ENCODE data around the gene NCAM1. TPM values are rescaled to one million over a fixed set of nuclear protein-coding genes. Genes with fewer than 3 reads are reported as not detected.

The NCAM1 gene
- total RNA-seq, 6 donors from 2014 or later = 1.4 to 15.3 (median 2.5) TPM

DNA sequence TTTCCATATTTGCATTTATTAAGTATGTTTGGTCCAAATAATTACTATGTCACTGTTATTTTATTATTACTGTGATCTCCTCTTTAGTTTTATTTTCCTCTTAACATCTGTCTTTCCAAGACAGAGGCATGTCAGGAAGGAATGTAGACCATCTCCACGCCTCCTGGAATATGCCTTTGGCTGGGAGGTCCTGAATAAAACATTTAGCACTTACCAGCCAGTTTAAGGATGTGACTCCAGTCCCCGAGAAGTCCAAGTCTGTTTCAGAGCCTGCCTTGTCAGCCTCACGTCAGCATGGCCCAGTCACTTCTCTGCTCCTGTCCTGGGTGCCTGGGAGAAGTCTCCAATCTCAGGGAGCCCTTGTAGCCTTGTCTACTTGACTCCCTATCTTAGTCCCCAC is 74.5 kb downstream of the NCAM1 start:
- no peak overlapping the region for H3K4me3 ChIP-seq
- H3K27me3 ChIP-seq = no peaks in the 10 kb centered on the region
- DNase-seq = no peak
- no peak overlapping the region for H3K27ac ChIP-seq
- no peak for ATAC-seq (ENCODE audit: low FRiP score in 2 of 2)
- no peak for TF ChIP-seq POLR2AphosphoS5 (IDR thresholded peaks at IDR 0.05)
- TF ChIP-seq, protein P1, sequence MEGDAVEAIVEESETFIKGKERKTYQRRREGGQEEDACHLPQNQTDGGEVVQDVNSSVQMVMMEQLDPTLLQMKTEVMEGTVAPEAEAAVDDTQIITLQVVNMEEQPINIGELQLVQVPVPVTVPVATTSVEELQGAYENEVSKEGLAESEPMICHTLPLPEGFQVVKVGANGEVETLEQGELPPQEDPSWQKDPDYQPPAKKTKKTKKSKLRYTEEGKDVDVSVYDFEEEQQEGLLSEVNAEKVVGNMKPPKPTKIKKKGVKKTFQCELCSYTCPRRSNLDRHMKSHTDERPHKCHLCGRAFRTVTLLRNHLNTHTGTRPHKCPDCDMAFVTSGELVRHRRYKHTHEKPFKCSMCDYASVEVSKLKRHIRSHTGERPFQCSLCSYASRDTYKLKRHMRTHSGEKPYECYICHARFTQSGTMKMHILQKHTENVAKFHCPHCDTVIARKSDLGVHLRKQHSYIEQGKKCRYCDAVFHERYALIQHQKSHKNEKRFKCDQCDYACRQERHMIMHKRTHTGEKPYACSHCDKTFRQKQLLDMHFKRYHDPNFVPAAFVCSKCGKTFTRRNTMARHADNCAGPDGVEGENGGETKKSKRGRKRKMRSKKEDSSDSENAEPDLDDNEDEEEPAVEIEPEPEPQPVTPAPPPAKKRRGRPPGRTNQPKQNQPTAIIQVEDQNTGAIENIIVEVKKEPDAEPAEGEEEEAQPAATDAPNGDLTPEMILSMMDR (IDR thresholded peaks at IDR 0.05) = no peak
- TF ChIP-seq EP300 (IDR thresholded peaks at IDR 0.05) = no peak
- TF ChIP-seq POLR2A (IDR thresholded peaks at IDR 0.05) = no peak
- WGBS, 2 donors = 70 to 84% methylated on average over 3 of the region's 3 CpGs
- no peaks in the 10 kb centered on the region for H3K36me3 ChIP-seq
- H3K4me1 ChIP-seq = no peaks in the 10 kb centered on the region
- H3K9me3 ChIP-seq = no peaks in the 10 kb centered on the region

- DNase-seq (no peak), ATAC-seq (ENCODE audit: low FRiP score in 2 of 2) (no peak)
- 58 to 71% methylated on average over 5 of the region's 5 CpGs for WGBS, 2 donors
- Histone ChIP-seq H3K9me3 (no peaks in the 10 kb centered on the region), H3K36me3 (no peaks in the 10 kb centered on the region), H3K27me3 (no peaks in the 10 kb centered on the region), H3K4me1 (no peaks in the 10 kb centered on the region), H3K27ac (no peak overlapping the region), H3K4me3 (no peak overlapping the region)
- TF ChIP-seq POLR2AphosphoS5 (IDR thresholded peaks at IDR 0.05) (no peak), POLR2A (IDR thresholded peaks at IDR 0.05) (no peak), EP300 (IDR thresholded peaks at IDR 0.05) (no peak)
- TF ChIP-seq, protein P1 (IDR thresholded peaks at IDR 0.05) = no peak
Observed at GRCh38 chr11:113043698-113044097, 82.5 kb downstream of the NCAM1 start.

DNA sequence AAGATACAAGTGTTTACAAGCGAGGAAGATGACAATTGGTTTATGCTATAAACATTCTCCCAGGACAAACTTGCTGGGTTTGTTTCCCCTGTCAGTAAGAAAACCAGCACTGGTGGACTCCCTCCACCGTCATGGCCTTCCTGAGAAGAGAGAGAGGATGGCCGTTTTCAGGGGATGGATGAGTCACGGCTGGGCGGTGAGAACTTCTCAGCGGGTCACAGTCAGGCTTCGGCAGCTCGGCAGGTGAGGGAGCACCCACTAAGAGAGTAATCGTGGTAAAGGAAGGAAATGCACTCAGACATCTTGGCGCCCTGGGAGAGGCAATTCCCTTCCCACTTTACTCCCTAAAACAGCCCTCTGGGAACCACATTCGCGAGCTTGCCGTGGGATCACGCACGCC is 83.9 kb downstream of the NCAM1 start:
- Histone ChIP-seq H3K4me1 (no peaks in the 10 kb centered on the region), H3K27me3 (no peaks in the 10 kb centered on the region), H3K36me3 (no peaks in the 10 kb centered on the region), H3K9me3 (no peaks in the 10 kb centered on the region), H3K4me3 (no peak overlapping the region), H3K27ac (no peak overlapping the region)
- TF ChIP-seq POLR2A (IDR thresholded peaks at IDR 0.05) (no peak), EP300 (IDR thresholded peaks at IDR 0.05) (no peak), POLR2AphosphoS5 (IDR thresholded peaks at IDR 0.05) (no peak)
- TF ChIP-seq, protein P1 (IDR thresholded peaks at IDR 0.05) = no peak
- ATAC-seq (ENCODE audit: low FRiP score in 2 of 2) (no peak), DNase-seq (no peak)
- WGBS, 2 donors = 82 to 86% methylated on average over 15 of the region's 15 CpGs

GRCh38 chr11:113046866-113047265 is 85.6 kb downstream of the NCAM1 start:
- Histone ChIP-seq H3K9me3 (no peaks in the 10 kb centered on the region), H3K4me1 (no peaks in the 10 kb centered on the region), H3K4me3 (no peak overlapping the region), H3K36me3 (no peaks in the 10 kb centered on the region), H3K27me3 (no peaks in the 10 kb centered on the region), H3K27ac (no peak overlapping the region)
- 57 to 78% methylated on average over 2 of the region's 2 CpGs for WGBS, 2 donors
- TF ChIP-seq POLR2A (IDR thresholded peaks at IDR 0.05) = no peak
- TF ChIP-seq, protein P1 (IDR thresholded peaks at IDR 0.05) = no peak
- TF ChIP-seq EP300 (IDR thresholded peaks at IDR 0.05) = no peak
- no peak for TF ChIP-seq POLR2AphosphoS5 (IDR thresholded peaks at IDR 0.05)
- no peak for DNase-seq
- ATAC-seq (ENCODE audit: low FRiP score in 2 of 2) = no peak

Data from upper lobe of left lung (tissue), 6 donors.